Stimulated activated CD8-positive, alpha-beta memory T cell treated with anti-CD3 and anti-CD28 coated beads, Interleukin-12 subunit alpha, Interleukin-12 subunit beta, amount 100 ng/mL, for 4 hours (primary cell): ENCODE measurements around the gene CMTM1.
"Not testable (repeated sequence)": the region's sequence is repeated elsewhere in the genome, so short reads cannot be mapped to it uniquely, and the experiment has no call there.

Experiments used
- DNase-seq: peaks from one replicate; pipeline ENCODE4 v3.0.0-alpha.2; 2020; ENCODE audit warnings: low read depth

The CMTM1 gene

DNA sequence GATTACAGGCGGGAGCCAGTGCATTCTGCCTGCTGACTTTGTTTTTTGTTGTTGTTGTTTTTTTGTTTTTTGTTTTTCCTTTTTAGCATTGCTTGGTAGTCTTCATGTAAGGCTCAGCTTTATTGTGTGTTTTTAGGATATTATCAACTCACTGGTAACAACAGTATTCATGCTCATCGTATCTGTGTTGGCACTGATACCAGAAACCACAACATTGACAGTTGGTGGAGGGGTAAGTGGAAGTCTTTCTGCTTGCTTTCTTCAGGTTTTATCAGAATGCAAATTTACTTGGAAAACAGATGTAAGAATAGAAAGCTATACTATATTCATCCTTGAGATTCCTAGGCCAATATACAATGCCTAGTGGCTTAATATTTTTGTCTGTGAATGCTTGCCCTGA, 3.3 kb upstream of the CMTM1 start:
- DNase-seq: no peak

DNA sequence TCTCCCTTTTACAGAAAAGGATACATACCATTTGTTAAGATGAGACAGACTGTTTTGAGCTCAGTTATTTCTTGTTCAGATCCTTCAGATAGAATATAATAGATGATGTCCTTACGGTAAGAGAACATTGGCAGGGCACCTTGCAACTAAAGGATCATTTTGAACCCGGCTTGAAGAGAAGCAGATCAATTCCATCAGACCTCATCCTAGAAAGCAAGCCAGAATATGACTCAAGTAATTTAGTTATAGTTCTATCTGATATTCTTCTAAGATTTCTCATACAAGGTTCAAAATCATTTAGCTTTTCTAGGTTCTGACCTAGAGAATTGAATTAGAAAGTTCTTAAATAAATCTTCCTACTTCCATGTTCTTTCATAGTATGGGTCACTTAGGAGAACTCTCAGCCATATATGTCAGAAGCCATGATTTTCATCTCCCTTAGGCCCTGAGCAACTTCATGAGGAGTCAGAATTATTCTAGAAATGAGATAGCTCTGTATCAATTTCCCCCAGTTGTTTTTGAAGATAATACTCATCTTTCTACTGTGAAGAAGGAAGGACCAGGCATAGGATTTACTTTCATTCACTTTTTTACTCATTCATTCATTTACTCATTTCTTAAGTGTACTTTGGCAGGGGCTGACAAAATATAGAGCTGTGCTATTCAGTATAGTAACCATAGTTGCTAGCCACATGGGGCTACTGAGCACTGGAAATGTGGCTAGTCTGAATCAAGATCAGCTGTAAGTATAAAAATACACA, 2.5 kb upstream of the CMTM1 start:
- DNase-seq: no peak

DNA sequence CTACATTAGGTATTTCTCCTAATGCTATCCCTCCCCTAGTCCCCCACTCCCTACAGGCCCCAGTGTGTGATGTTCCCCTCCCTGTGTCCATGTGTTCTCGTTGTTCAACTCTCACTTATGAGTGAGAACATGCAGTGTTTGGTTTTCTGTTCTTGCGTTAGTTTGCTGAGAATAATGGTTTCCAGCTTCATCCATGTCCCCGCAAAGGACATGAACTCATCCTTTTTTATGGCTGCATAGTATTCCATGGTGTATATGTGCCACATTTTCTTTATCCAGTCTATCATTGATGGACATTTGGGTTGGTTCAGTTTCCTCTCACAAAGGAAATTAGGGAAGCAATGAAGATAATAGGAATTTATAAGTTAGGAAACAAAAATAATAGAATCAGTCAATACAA, 1.0 kb downstream of the CMTM1 start:
- not testable (repeated sequence) for DNase-seq

DNA sequence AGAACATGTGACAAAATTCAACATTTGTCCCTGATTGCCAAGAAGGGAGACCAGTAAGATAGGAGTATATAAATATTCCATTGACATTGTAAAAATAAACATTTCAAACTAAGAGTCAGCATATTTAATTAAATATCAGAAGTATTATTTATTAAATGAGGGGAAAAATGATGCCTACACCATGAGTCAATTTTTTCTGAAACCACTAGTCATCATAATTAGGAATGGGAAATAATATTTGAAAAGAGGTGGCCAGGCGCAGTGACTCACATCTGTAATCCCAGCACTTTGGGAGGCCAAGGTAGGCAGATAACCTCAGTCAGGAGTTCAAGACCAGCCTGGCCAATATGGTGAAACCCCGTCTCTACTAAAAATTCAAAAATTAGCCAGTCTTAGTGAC, 2.1 kb downstream of the CMTM1 start:
- no peak for DNase-seq

DNA sequence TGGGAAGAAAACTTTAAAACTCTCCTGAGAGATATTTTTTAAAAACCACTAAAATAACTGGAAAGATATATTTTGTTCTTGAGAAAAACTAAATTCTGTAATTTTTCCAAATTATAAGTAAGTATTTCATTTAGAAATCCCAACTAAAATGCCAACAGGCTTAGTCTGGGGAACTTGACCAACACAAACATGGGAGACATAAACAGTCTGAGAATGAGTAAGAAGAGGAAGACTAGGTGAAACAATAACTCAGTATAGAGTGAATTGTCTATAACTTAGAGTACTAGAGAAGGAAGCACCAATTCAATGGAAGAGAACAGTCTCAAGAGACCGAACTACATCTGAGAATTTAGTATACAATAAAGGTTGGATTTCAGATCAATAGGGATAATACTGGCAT, 2.9 kb downstream of the CMTM1 start:
- no peak for DNase-seq

DNA sequence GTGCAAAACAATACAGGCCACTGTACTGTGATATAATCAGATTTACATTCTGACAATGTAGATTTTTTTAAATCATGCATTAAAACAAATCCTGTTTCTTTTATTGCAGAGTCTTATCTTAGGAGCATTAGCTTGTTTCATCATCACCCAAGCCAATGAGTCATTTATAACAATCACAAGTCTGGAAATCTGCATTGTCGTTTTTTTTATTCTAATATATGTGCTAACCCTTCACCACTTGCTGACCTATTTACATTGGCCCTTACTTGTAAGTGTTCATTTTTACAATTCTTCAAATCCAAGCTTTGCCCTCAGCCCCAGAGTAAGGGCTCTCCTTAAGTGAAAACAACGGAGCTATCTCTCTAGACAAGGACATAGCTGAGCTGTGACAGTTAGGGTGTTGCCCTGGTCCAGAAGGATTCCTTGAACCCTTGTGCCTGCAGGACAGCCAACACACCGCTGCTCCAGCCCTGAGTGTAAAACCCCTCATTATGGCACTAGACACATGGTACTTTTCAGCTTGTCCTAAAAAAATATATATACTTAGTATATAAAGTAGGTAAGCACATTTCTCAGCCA, 3.7 kb downstream of the CMTM1 start:
- no peak for DNase-seq

DNA sequence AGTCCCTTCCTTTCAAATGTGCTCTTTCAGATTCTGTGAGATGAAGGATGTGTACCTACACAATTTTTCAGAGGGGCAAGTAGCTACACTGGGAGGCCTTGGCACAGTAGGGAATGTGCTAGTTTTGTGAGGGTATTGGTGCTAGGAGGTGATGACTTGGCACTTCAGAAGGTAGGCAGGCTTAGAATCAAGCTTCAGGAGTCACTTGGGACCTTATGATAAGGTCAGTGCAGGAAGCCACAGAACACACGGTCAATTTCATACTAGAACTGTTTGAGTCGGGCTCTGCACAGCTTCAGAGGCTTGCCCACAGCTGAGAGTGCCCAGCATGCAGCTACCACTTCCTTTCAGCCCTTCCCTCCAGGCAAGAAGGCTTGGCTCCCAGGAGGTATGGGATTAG, 6.1 kb downstream of the CMTM1 start:
- DNase-seq: no peak

DNA sequence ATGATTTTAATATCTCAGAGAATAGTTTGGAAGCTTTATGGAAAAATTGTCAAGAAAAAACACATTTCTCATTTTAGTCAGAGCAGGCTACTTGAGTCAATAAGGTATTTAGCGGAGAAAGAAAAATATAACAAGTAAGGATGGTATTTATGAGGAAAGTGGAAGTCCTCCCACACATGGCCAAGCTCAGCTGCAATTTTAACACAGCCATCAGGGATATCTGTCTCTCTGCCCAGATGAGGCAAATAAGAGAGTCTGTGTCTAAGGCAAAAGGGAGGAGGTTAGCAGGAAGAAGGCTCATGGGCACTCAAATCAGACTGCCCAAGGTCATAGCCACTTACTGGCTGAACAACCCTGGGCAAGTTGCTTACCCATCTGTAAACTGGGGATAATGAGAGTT, 7.8 kb downstream of the CMTM1 start:
- no peak for DNase-seq

DNA sequence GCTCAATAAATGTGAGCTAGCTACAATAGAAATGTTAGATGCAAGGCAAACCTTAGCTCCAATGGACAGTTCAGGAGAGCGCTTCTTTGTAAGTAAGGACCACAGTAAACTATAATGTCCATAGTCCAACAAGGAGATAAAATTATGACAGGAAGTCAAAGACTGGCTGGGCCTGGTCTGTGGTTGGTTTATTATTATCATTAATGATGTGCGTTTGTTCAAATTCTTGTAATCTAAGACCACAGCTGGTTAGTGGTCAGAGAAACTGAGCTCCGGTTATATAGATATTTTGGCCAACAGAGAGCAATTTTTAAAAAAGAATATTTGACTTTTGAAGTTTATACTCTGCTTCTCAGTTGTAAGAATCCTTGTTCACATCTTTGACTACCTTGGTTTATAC, 8.3 kb downstream of the CMTM1 start:
- DNase-seq: no peak

DNA sequence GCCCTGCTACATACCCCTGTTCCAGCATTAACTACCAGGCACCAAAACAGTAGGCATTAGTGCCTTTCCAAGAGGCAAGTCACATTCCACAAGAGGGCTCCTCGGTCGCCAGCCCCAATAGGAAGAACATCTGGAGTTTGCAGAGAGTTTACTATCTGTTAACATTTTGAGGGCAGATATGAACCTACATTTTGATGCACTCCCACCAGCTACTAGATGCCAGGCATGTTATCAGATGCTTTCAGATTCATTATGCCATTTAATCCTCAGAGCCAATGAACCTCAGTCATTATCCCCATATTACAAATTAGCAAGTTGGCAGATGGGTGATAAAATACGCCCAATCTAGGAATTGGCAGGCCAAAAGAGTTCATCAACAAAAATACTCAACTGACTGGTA, 8.8 kb downstream of the CMTM1 start:
- no peak for DNase-seq

DNA sequence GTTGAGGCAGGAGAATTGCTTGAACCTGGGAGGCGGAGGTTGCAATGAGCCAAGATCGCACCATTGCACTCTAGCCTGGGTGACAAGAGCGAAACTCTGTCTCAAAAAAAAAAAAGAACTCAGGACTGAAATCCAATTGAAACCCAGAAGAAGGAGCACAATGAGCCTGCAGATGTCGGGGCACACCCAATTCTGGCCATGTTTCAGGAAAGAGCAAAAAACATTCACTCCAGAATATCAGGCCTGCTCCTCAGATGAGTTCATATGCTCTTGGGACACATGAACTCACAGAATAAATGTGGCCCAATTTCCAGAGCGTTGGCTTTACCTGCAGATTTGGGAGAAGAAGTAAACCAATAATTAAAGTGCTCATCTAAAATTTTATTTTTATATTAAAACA, 10.1 kb downstream of the CMTM1 start:
- no peak for DNase-seq

DNA sequence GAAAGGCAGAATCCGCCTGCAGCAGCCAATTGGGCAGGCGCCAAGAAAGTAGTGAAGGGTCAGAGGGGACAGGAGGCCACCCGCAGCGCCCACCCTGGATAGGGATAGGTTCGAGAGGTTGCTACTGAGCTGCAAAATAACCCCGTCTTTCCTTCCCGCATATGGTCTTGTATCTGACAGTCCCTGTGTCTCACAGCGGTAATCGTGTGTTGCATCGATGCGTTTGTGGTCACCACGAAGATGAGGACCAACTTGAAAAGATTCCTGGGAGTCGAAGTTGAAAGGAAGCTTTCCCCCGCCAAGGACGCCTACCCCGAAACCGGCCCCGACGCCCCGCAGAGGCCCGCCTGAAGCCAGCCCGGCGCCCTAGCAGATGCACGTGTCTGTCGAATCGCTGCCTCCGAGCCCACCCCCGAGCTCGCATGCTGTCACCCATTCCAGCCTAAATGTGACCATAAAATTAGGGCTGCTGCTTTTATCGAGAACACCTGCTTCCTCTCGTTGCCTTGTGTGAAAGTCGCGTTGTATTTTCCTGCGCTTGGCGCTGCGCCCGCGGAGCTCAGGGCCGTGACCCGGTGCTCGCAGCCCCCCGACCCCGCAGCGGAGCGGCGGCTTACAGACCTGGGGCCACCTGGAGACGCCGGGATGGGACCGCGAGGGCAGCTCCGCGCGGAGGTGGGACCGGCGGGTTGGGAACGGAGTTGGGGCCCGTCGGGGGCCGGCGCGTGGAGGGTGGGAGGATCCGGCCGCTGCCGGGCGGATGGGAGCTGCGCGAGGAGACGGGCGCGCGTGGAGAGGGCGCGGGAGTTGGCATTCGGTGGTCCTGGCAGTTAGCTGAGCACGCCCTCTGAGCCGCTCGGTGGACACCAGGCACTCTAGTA, 12.7 kb downstream of the CMTM1 start, which contains the start of gene CMTM2:
Gene CMTM2, plus strand, starts transcription at position 813 of the 881 bp plus-strand sequence. CDS start 145 bp downstream, outside the sequence.
- no peak for DNase-seq

DNA sequence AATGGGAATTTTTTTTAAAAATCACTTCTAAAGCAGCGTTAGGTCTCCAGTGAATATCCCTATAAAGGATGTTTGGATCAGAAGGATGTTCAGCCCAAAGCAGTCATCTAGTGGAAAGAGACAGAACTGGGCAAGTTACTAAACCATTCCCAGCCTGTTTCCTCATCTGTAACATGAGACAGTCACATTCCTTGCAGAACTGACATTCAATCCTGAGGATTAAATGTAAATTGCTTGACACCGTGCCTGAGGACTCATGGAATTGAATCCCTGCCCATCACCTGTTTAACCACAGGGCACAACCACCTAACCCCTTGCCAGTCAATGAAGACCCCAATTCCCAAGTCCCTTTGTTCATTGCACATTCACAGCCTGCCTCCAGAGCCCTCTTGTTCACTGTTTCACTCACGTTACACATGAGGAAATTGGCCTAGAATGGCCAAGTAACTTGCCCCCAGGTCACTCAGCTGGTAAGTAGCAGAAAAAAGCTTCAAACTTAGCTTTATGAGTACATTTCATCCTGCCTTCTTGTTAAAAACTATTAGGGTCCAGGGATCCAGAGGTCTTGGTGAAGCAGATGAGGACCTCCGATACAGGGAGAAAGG, 14.5 kb downstream of the CMTM1 start:
- DNase-seq: no peak

DNA sequence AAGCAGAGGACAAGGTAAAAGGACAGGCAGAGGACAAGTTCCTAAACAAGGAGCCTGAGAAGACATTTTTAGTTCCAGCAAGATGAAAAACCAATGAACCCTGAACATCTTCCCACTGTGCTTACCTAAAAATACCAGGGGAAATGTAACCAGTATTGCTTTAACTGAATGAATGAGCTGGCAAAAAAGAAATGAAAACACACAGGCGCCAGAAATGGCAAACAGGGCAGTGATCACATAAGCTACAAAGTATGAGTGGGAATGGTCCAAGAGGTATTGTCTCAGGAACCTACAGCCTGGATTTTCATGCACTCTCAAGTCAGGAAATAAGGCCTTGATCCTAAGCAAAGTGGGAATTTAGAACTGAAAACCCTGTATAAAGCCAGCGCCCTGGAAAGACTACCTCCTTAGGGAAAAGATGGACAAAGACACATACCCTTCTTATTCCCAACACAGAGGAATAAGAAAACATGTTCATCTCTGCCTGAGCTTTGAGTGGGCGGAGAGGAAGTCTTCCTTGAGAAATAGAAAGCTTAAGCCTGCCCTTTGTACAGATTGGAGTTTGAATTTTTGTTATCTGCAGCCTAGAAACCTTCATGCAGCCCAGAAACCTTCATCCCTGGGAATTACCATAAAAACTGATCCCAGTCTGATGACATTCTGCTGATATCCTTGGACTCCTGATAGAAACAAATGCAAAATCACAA, 15.2 kb downstream of the CMTM1 start:
- no peak for DNase-seq

DNA sequence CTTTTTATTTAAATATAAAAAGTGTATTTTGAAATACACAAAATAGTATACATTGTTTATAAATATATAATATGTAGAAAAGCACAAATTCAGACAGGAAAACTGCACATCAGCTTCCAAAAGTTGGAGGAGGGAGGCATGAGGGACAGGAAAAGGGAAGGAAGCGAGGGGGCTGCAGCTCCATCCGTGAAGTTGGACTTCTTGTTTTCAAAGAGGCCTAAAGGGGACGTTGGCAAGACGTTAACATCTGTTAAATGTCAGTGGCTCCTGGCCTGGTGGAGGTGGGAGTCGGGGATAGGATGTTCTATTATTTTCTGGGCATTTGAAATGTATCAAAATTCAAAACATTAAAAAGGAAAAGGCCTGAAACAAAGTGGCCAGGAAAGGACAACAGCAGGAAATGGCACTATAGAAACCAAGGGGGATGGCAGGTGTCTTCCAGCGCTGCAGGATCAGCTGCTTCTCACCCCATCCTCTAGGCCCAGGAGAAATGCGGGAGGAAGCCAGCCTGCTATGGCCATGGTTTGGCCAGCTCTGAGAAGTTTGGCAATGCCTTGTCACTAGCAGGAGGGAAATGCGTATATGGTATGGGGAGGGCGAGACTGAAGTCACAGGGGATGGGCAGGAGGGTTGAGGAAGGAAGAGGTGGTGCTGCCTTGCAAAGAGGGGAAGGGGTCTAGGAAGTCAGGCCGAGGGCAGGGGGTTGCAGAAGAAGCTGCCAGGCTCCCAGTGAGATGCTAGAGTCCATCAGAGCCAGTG, 19.4 kb downstream of the CMTM1 start:
- no peak for DNase-seq

DNA sequence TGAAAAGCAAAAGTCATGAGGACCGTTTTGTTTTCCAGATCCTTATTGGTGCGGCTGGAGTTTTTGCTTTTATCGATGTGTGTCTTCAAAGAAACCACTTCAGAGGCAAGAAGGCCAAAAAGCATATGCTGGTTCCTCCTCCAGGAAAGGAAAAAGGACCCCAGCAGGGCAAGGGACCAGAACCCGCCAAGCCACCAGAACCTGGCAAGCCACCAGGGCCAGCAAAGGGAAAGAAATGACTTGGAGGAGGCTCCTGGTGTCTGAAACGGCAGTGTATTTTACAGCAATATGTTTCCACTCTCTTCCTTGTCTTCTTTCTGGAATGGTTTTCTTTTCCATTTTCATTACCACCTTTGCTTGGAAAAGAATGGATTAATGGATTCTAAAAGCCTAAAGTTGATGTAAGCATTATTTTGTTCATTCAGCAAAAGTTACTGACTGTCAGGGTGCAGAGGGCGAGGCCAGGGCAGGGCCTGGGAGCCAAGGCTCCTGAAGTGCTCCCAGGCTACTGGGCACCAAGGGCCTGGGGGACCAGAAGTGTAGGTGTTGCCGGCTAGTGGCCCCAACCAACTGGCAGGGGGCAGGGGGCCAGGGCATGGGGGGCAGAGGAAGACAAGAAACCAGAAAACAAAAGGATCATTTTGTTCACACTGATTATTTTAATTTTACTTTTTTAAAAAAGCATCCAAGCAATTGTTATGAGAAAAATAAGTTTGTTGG, 21.8 kb downstream of the CMTM1 start:
- no peak for DNase-seq

DNA sequence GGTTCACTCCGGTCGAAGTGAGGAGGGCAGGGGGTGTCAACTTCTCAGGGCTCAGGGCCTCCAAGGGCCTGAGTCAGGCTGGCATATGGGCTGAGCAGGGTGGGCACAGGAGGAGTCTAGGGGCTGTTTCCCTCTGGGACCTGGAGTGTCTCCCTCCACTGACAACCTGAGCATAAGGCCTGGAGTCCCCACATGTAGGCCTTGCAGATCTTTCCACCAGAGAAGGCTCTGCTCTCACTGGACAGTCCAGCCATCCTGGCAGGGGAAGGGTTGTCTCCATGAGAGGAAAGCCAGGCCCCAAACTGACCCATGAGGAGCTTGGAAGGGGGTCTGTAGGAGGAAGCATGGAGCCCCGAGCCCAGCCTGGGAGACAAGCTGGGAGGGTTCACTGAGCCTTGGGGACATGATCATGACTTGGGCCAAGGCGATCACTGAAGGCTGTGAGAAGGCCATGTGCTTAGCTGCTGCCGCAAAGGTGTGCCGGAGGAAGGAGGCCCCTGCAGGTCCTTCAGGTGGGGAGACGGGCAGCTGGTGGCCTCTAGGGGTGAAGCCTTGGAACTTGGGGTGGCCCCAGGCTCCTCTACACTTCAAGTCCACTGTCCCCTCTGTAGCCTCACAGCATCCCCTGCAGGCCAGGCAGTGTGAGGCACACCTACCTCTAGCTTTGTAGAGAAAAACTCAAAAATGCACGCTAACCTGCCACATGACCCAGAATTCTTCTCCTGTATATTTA, 22.9 kb downstream of the CMTM1 start:
- peak; percentile 33 for DNase-seq

DNA sequence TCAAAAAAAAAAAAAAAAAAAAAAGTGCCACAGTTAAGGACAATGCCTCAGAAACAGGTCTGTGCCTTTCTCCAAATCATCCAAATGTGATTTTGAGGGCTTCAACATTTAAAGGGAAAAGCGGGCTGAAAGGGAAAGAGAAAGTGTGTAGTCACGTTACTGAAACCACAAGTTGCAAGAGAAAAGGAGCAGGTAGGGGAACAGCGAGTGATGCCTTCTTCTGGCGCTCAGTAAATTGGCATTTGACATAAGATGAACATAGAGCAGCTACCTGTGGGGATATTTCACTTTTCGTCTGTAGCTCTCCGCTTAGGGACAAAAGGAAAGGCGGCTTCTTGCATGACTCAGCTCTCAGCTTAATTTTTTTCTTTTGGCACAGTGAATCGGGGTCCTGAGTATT, 24.1 kb downstream of the CMTM1 start:
- no peak for DNase-seq

DNA sequence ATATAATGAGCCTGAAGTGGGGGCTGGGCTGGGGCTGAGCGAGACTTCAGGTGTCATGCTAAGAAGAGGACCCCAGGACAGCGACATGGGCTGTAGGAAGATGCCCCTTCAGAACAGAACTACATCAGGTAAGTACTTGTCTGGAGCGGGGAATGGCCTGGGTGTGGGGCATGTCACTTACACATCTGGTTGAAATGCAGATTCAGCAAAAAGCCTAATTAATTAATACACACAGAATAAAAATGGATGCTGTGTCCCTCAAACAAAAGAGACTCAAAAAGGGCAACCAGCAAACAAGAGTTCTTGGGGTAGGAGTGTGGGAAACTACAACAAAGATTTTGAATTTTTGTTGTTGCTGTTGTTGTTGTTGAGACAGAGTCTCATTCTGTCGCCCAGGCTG, 24.8 kb downstream of the CMTM1 start:
- no peak for DNase-seq

DNA sequence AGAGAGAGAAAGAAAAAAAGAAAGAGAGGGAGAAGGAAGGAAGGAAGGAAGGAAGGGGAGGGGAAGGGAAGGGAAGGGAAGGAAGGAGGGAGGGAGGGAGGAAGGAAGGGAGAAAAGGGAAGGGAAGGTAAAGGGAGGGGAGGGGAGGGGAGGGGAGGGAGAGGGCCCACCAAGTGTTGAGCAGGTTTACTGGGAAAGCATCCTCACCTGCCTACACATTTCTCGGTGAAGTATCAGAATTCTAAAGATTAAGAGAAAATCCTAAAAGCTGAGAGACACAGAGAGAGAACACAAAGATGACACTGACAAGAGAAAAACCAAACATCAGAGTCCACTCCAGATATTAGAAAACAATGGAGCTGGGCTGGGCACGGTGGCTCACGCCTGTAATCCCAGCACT, 26.0 kb downstream of the CMTM1 start:
- DNase-seq: no peak
